ENCODE measurements around the gene ATG9B. TPM values are rescaled to one million over a fixed set of nuclear protein-coding genes. Genes with fewer than 3 reads are reported as not detected.
A peak's percentile ranks its signal among the peaks of the same experiment; 100 is the strongest.

Gene ATG9B
- total and polyA plus RNA-seq, 9 of the 15 experiments (the other 6 are each of a cell fraction or from before 2014, with no cell fraction given): 0.29 to 8.0 (median 2.1) TPM

DNA sequence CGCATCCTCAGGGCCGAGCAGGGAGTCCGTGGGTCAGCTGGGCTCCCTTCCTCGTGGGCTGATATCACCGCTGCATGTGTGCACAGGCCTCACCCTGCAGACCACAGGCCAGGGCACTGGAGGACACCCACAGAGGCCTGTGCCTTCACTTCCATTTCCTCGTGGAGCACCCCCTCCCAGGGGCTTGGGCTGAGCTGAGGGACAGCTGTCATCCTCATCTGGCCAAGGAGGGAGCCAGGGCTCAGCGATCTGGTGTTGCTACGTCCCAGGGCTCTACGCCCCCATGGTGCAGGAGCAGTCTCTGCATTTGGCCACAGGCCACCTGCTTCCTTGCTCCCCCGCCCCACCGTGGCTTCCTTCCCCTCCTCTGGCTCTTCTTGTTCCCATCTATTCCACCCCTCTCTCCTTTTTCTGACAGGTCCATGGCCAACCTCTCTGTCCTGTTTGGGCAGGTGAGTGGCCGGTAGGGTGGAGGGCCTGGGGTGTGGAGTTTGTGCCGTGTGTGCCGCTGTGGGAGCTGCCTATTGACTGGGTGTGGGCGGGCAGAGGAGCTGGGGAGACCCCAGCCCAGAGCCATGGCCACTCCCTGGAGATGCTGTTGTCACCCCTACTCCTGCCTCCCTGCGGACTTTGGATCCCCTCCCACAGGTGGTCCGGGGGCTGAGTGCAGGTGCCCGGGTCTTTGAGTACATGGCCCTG lies 15.7 kb upstream of the ATG9B start (continued):
- TF ChIP-seq SIN3A (IDR thresholded peaks at IDR 0.05; ENCODE audit: borderline replicate concordance in 2 of 2, control insufficient read depth in 1 of 2, low read depth in 2 of 2, low read length in 2 of 2) (0 out of 4 replicates have a peak, but pooled peaks of 1 of the 2 experiments have one; percentile 3), ESRRB (CRISPR knock-in tag; IDR thresholded peaks at IDR 0.05; ENCODE audit: borderline replicate concordance) (no peak), MIER1 (IDR thresholded peaks at IDR 0.05; ENCODE audit: low read depth) (no peak), NFATC3 (IDR thresholded peaks at IDR 0.05) (no peak), ZNF717 (CRISPR knock-in tag; IDR thresholded peaks at IDR 0.05) (no peak), ZSCAN29 (IDR thresholded peaks at IDR 0.05) (no peak), MEF2A (IDR thresholded peaks at IDR 0.05; ENCODE audit: control insufficient read depth, low read depth, low read length) (no peak), ZNF347 (CRISPR knock-in tag; IDR thresholded peaks at IDR 0.05; ENCODE audit: low read depth) (no peak), FOXP1 (CRISPR knock-in tag; IDR thresholded peaks at IDR 0.05) (no peak), NFIC (IDR thresholded peaks at IDR 0.05) (peak; percentile 2; the same call in 1 of the 2 replicates), ZNF165 (CRISPR knock-in tag; IDR thresholded peaks at IDR 0.05; ENCODE audit: borderline replicate concordance) (0 out of 2 replicates have a peak, but pooled peaks have one; percentile 44), HSF4 (CRISPR knock-in tag; IDR thresholded peaks at IDR 0.05; ENCODE audit: borderline replicate concordance) (no peak), POLR2AphosphoS5 (IDR thresholded peaks at IDR 0.05; ENCODE audit: control insufficient read depth, insufficient read depth, low read depth, low read length) (no peak), BRF1 (IDR thresholded peaks at IDR 0.05; ENCODE audit: borderline replicate concordance, extremely low read depth, insufficient read length) (no peak), SMARCA5 (IDR thresholded peaks at IDR 0.05) (peak; percentile 10; the same call in 1 of the 2 replicates), HDAC6 (IDR thresholded peaks at IDR 0.05; ENCODE audit: low read depth, low read length) (no peak), CEBPG (CRISPR knock-in tag; IDR thresholded peaks at IDR 0.05) (no peak), CEBPG (tag; conservative IDR thresholded peaks at IDR 0.05 in 1 of 2, IDR thresholded peaks at IDR 0.05 in 1 of 2) (no peak), DEAF1 (CRISPR knock-in tag; IDR thresholded peaks at IDR 0.05) (no peak), JUND (IDR thresholded peaks at IDR 0.05; ENCODE audit: borderline replicate concordance, low read depth, low read length) (no peak), JUND (tag; IDR thresholded peaks at IDR 0.05; ENCODE audit: borderline replicate concordance, low read depth, low read length) (no peak; the same call in 2 of the 3 replicates), ZNF217 (CRISPR knock-in tag; IDR thresholded peaks at IDR 0.05) (no peak)
- TF ChIP-seq, protein P1, sequence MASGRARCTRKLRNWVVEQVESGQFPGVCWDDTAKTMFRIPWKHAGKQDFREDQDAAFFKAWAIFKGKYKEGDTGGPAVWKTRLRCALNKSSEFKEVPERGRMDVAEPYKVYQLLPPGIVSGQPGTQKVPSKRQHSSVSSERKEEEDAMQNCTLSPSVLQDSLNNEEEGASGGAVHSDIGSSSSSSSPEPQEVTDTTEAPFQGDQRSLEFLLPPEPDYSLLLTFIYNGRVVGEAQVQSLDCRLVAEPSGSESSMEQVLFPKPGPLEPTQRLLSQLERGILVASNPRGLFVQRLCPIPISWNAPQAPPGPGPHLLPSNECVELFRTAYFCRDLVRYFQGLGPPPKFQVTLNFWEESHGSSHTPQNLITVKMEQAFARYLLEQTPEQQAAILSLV (tag; IDR thresholded peaks at IDR 0.05): no peak
- TF ChIP-seq, protein P2, sequence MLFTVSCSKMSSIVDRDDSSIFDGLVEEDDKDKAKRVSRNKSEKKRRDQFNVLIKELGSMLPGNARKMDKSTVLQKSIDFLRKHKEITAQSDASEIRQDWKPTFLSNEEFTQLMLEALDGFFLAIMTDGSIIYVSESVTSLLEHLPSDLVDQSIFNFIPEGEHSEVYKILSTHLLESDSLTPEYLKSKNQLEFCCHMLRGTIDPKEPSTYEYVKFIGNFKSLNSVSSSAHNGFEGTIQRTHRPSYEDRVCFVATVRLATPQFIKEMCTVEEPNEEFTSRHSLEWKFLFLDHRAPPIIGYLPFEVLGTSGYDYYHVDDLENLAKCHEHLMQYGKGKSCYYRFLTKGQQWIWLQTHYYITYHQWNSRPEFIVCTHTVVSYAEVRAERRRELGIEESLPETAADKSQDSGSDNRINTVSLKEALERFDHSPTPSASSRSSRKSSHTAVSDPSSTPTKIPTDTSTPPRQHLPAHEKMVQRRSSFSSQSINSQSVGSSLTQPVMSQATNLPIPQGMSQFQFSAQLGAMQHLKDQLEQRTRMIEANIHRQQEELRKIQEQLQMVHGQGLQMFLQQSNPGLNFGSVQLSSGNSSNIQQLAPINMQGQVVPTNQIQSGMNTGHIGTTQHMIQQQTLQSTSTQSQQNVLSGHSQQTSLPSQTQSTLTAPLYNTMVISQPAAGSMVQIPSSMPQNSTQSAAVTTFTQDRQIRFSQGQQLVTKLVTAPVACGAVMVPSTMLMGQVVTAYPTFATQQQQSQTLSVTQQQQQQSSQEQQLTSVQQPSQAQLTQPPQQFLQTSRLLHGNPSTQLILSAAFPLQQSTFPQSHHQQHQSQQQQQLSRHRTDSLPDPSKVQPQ (CRISPR knock-in tag; IDR thresholded peaks at IDR 0.05; ENCODE audit: borderline replicate concordance): no peak
